Measurements from ENCODE around the gene SPDYE5. TPM values are rescaled to one million over a fixed set of nuclear protein-coding genes. Genes with fewer than 3 reads are reported as not detected.
"Not testable (repeated sequence)": the region's sequence is repeated elsewhere in the genome, so short reads cannot be mapped to it uniquely, and the experiment has no call there.

Gene SPDYE5
- total RNA-seq: not detected
- polyA plus RNA-seq: under 1 TPM in 1 of 2 donors, not detected in 1; 0.11 TPM
- long read RNA-seq, donor 1, partial matches to known transcripts: 0 of 1 reads
- long read RNA-seq, donor 1, other reads (novel, unspliced or antisense): 1 of 1 reads
- long read RNA-seq, donor 2, partial matches to known transcripts: 0 of 2 reads
- long read RNA-seq, donor 2, other reads (novel, unspliced or antisense): 2 of 2 reads
- long read RNA-seq, donor 3, partial matches to known transcripts: 0 of 1 reads
- long read RNA-seq, donor 3, other reads (novel, unspliced or antisense): 1 of 1 reads

- WGBS, 4 donors: 78 to 88% (median 87%) methylated on average over 5 to 6 of the region's 6 CpGs
- ATAC-seq; intact Hi-C loops (cut with DNase I): not testable (repeated sequence)
Measured at GRCh38 chr7:75492020-75492419, at the start of gene SPDYE5. SPDYE5 (plus strand) TSS chr7:75492320; CDS start chr7:75494048, 1,728 bp downstream.

GRCh38 chr7:75442465-75443111 is 49.5 kb upstream of the SPDYE5 start:
- Histone ChIP-seq H3K4me3 (peak overlapping the region; percentile 38 to 73 (median 64)), H3K36me3 (peaks cover 0 to 37% (median 32%) of the 10 kb centered on the region in 9 donors), H3K27ac (peak overlapping the region in 11 of 12 donors; percentile 67 to 92 (median 82))
- ATAC-seq: peak; percentile 79 to 98 (median 97)
- intact Hi-C loops (cut with DNase I); H3K27me3 ChIP-seq; H3K9me3 ChIP-seq; H3K4me1 ChIP-seq: not testable (repeated sequence)
- DNase-seq: peak in 1 of 5 donors; percentile 24
- peak; percentile 19 to 76 for TF ChIP-seq POLR2A (IDR thresholded peaks at IDR 0.05)
- WGBS, 4 donors: 0% methylated on average over 14 to 44 of the region's 76 CpGs; no CpG with 5 or more reads in 1 of the 4 donors

More at GRCh38 chr7:75492020-75492419, at the start of gene SPDYE5:
- H3K27me3 ChIP-seq, H3K9me3 ChIP-seq, H3K4me3 ChIP-seq, H3K4me1 ChIP-seq, H3K27ac ChIP-seq, H3K36me3 ChIP-seq, DNase-seq: not testable (repeated sequence)

GRCh38 chr7:75449946-75450345 is 42.2 kb upstream of the SPDYE5 start:
- DNase-seq; H3K4me3 ChIP-seq; intact Hi-C loops (cut with DNase I); H3K36me3 ChIP-seq; H3K9me3 ChIP-seq; H3K4me1 ChIP-seq; H3K27me3 ChIP-seq; H3K27ac ChIP-seq; ATAC-seq: not testable (repeated sequence)
- 80 to 100% (median 93%) methylated on average over 2 to 4 of the region's 5 CpGs for WGBS, 4 donors

GRCh38 chr7:75452494-75452955 is 39.6 kb upstream of the SPDYE5 start:
- 6 to 26% (median 13%) methylated on average over 2 to 4 of the region's 4 CpGs for WGBS, 4 donors
- DNase-seq; intact Hi-C loops (cut with DNase I); H3K36me3 ChIP-seq; H3K27ac ChIP-seq; H3K4me3 ChIP-seq; H3K9me3 ChIP-seq; H3K4me1 ChIP-seq; H3K27me3 ChIP-seq: not testable (repeated sequence)
- ATAC-seq: peak; percentile 19 to 80 (median 66)
- TF ChIP-seq CTCF (IDR thresholded peaks at IDR 0.05): peak in 11 of 12 donors; percentile 29 to 55 (median 42)

GRCh38 chr7:75456403-75456802 is 35.7 kb upstream of the SPDYE5 start:
- DNase-seq; H3K27me3 ChIP-seq; H3K4me1 ChIP-seq; H3K9me3 ChIP-seq; H3K4me3 ChIP-seq; intact Hi-C loops (cut with DNase I); H3K27ac ChIP-seq; H3K36me3 ChIP-seq: not testable (repeated sequence)
- WGBS, 4 donors: 71 to 96% (median 88%) methylated on average over 7 to 8 of the region's 10 CpGs
- ATAC-seq: peak in 1 of 4 donors; percentile 37

GRCh38 chr7:75458034-75458433 is 34.1 kb upstream of the SPDYE5 start:
- ATAC-seq; H3K27ac ChIP-seq; intact Hi-C loops (cut with DNase I); H3K27me3 ChIP-seq; H3K4me3 ChIP-seq; H3K4me1 ChIP-seq; DNase-seq; H3K36me3 ChIP-seq; H3K9me3 ChIP-seq: not testable (repeated sequence)
- WGBS, 4 donors: 8 to 79% (median 59%) methylated on average over 1 of the region's 5 CpGs

- DNase-seq; H3K4me3 ChIP-seq; H3K27me3 ChIP-seq; H3K9me3 ChIP-seq; H3K4me1 ChIP-seq; intact Hi-C loops (cut with DNase I): not testable (repeated sequence)
- WGBS, 4 donors: 20 to 34% (median 28%) methylated on average over 1 to 4 of the region's 5 CpGs; no CpG with 5 or more reads in 1 of the 4 donors
- Histone ChIP-seq H3K36me3 (peaks cover 0 to 13% (median 7%) of the 10 kb centered on the region in 9 donors), H3K27ac (peak overlapping the region in 1 of 12 donors; percentile 9)
- peak in 2 of 4 donors; percentile 17 to 24 for ATAC-seq
Measured at GRCh38 chr7:75460541-75460940, 31.6 kb upstream of the SPDYE5 start.

GRCh38 chr7:75470166-75470565 is 22.0 kb upstream of the SPDYE5 start:
- intact Hi-C loops (cut with DNase I); H3K4me1 ChIP-seq; ATAC-seq; H3K9me3 ChIP-seq; DNase-seq; H3K27ac ChIP-seq; H3K27me3 ChIP-seq; H3K4me3 ChIP-seq: not testable (repeated sequence)
- WGBS, 4 donors: 87 to 94% (median 92%) methylated on average over 2 to 3 of the region's 4 CpGs; no CpG with 5 or more reads in 1 of the 4 donors
- H3K36me3 ChIP-seq: peaks cover 0 to 55% (median 32%) of the 10 kb centered on the region in 9 donors

- ATAC-seq, H3K4me3 ChIP-seq: not testable (repeated sequence)
Measured at GRCh38 chr7:75477457-75477856, 14.7 kb upstream of the SPDYE5 start.

GRCh38 chr7:75480313-75480712 is 11.8 kb upstream of the SPDYE5 start:
- DNase-seq; H3K27me3 ChIP-seq; ATAC-seq; H3K27ac ChIP-seq; H3K4me3 ChIP-seq; intact Hi-C loops (cut with DNase I); H3K9me3 ChIP-seq: not testable (repeated sequence)
- H3K36me3 ChIP-seq: peaks cover 0 to 25% (median 4%) of the 10 kb centered on the region in 9 donors
- peaks cover 0 to 16% (median 0%) of the 10 kb centered on the region in 12 donors for H3K4me1 ChIP-seq

More at GRCh38 chr7:75477457-75477856, 14.7 kb upstream of the SPDYE5 start:
- Histone ChIP-seq H3K36me3 (peaks cover 0 to 40% (median 24%) of the 10 kb centered on the region in 9 donors), H3K27ac (peak overlapping the region in 2 of 12 donors; percentile 8 to 41), H3K4me1 (peaks cover 0 to 10% (median 0%) of the 10 kb centered on the region in 12 donors)
- DNase-seq; H3K27me3 ChIP-seq; intact Hi-C loops (cut with DNase I); H3K9me3 ChIP-seq: not testable (repeated sequence)

All from heart left ventricle (tissue), 16 donors.